ENCODE measurements around the gene MLLT6.

GRCh38 chr17:38751144-38751807 lies 46.2 kb downstream of the MLLT6 start:
- TF ChIP-seq, protein P1, sequence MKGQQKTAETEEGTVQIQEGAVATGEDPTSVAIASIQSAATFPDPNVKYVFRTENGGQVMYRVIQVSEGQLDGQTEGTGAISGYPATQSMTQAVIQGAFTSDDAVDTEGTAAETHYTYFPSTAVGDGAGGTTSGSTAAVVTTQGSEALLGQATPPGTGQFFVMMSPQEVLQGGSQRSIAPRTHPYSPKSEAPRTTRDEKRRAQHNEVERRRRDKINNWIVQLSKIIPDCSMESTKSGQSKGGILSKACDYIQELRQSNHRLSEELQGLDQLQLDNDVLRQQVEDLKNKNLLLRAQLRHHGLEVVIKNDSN (CRISPR knock-in tag; IDR thresholded peaks at IDR 0.05), result no peak
- TF ChIP-seq HMGXB4 (CRISPR knock-in tag; IDR thresholded peaks at IDR 0.05) (no peak), ZNF232 (CRISPR knock-in tag; IDR thresholded peaks at IDR 0.05) (no peak), CTCF (IDR thresholded peaks at IDR 0.05) (no peak), SMAD3 (CRISPR knock-in tag; IDR thresholded peaks at IDR 0.05; ENCODE audit: borderline replicate concordance) (no peak), ZNF138 (CRISPR knock-in tag; conservative IDR thresholded peaks at IDR 0.05) (no peak), NFYB (CRISPR knock-in tag; conservative IDR thresholded peaks at IDR 0.05; ENCODE audit: low read depth) (no peak), ZNF121 (CRISPR knock-in tag; IDR thresholded peaks at IDR 0.05) (no peak)
- TF ChIP-seq, protein P2, sequence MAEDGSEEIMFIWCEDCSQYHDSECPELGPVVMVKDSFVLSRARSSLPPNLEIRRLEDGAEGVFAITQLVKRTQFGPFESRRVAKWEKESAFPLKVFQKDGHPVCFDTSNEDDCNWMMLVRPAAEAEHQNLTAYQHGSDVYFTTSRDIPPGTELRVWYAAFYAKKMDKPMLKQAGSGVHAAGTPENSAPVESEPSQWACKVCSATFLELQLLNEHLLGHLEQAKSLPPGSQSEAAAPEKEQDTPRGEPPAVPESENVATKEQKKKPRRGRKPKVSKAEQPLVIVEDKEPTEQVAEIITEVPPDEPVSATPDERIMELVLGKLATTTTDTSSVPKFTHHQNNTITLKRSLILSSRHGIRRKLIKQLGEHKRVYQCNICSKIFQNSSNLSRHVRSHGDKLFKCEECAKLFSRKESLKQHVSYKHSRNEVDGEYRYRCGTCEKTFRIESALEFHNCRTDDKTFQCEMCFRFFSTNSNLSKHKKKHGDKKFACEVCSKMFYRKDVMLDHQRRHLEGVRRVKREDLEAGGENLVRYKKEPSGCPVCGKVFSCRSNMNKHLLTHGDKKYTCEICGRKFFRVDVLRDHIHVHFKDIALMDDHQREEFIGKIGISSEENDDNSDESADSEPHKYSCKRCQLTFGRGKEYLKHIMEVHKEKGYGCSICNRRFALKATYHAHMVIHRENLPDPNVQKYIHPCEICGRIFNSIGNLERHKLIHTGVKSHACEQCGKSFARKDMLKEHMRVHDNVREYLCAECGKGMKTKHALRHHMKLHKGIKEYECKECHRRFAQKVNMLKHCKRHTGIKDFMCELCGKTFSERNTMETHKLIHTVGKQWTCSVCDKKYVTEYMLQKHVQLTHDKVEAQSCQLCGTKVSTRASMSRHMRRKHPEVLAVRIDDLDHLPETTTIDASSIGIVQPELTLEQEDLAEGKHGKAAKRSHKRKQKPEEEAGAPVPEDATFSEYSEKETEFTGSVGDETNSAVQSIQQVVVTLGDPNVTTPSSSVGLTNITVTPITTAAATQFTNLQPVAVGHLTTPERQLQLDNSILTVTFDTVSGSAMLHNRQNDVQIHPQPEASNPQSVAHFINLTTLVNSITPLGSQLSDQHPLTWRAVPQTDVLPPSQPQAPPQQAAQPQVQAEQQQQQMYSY (CRISPR knock-in tag; IDR thresholded peaks at IDR 0.05), result no peak
- TF ChIP-seq, protein P3, sequence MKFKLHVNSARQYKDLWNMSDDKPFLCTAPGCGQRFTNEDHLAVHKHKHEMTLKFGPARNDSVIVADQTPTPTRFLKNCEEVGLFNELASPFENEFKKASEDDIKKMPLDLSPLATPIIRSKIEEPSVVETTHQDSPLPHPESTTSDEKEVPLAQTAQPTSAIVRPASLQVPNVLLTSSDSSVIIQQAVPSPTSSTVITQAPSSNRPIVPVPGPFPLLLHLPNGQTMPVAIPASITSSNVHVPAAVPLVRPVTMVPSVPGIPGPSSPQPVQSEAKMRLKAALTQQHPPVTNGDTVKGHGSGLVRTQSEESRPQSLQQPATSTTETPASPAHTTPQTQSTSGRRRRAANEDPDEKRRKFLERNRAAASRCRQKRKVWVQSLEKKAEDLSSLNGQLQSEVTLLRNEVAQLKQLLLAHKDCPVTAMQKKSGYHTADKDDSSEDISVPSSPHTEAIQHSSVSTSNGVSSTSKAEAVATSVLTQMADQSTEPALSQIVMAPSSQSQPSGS (CRISPR knock-in tag; IDR thresholded peaks at IDR 0.05; ENCODE audit: borderline replicate concordance, low read depth), result no peak
- TF ChIP-seq, protein P4, sequence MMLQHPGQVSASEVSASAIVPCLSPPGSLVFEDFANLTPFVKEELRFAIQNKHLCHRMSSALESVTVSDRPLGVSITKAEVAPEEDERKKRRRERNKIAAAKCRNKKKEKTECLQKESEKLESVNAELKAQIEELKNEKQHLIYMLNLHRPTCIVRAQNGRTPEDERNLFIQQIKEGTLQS (CRISPR knock-in tag; conservative IDR thresholded peaks at IDR 0.05), result no peak
